Measurements from ENCODE around the gene STEAP2. TPM values are rescaled to one million over a fixed set of nuclear protein-coding genes. Genes with fewer than 3 reads are reported as not detected.

STEAP2 gene
- total and polyA plus RNA-seq, 2 donors (not counting 3 experiments of a cell fraction or from before 2014, with no cell fraction given): 4.2 to 4.6 TPM

DNA sequence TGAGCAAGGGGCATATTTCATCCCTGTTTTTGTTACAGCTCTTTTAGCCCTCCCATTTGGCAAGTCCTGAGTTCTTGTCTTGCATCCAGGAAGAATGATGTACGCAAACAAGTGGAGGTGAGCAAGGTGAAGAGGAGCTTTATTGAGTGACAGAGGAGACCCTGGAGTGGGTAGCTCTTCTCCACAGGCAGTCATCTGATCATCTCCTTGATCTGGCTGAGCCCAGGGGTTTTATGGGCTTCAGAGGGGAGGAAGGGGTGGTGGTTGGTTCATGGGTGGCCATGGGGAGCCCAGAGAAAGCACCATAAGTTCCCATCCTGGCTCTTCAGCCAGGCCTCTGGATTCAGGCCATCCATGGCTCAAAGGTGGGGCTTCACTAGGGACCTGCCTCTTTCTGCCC is 35.3 kb upstream of the STEAP2 start:
- Histone ChIP-seq H4K20me1 (replicated peaks; ENCODE audit: control insufficient read depth, extremely low read depth, insufficient read depth, low read length) (no peaks in the 10 kb centered on the region), H3K9me1 (replicated peaks; ENCODE audit: control insufficient read depth, extremely low read depth, insufficient read depth, low read length) (no peaks in the 10 kb centered on the region), H3K4me3 (replicated peaks in 1 of 3; ENCODE audit: insufficient read depth in 1 of 3, low read depth in 1 of 3, low read length in 3 of 3) (no peak overlapping the region), H3K36me3 (ENCODE audit: control insufficient read depth in 2 of 2, extremely low read depth in 1 of 2, insufficient read depth in 2 of 2, low read length in 2 of 2) (no peaks in the 10 kb centered on the region), H3K27ac (ENCODE audit: insufficient read depth, low read depth, low read length) (no peak overlapping the region), H3K9ac (replicated peaks; ENCODE audit: extremely low read depth, insufficient read depth, low read length) (no peak overlapping the region), H2AFZ (ENCODE audit: low read depth, low read length) (no peak overlapping the region), H3K9me3 (replicated peaks; ENCODE audit: control insufficient read depth, insufficient read depth, low read length) (no peaks in the 10 kb centered on the region), H3K79me2 (ENCODE audit: control insufficient read depth, insufficient read depth, low read length) (no peaks in the 10 kb centered on the region), H3K4me2 (ENCODE audit: insufficient read depth, low read length) (no peak overlapping the region), H3K4me1 (ENCODE audit: control insufficient read depth, extremely low read depth, insufficient read depth, low read length) (peaks cover 40% of the 10 kb centered on the region), H3K27me3 (ENCODE audit: control insufficient read depth in 2 of 2, insufficient read depth in 2 of 2, low read length in 2 of 2) (no peaks in the 10 kb centered on the region)
- no TSS peak for BruUV-seq (replicated peaks)
- CTCF ChIA-PET: interaction anchor here (1.6 to 1.8 kb wide), 2 partner anchors 12 to 35 kb away, joined by 4 to 5 read pairs; partner anchors contain the start of gene STEAP2
- dilution Hi-C loops (cut with MboI; ENCODE audit: extremely low pct_ligation_motif_present, low sequenced_read_pairs): no loop called here
- DNase-seq (ENCODE audit: low read depth, low spot score) (no peak), FAIRE-seq (no peak)
- POLR2A ChIA-PET: no interaction called here
- TF ChIP-seq MYC (IDR thresholded peaks at IDR 0.05; ENCODE audit: low read depth, low read length): no peak
- TF ChIP-seq POLR2AphosphoS5 (IDR thresholded peaks at IDR 0.05; ENCODE audit: insufficient read depth, low read depth, low read length): no peak
- TF ChIP-seq, protein P1, sequence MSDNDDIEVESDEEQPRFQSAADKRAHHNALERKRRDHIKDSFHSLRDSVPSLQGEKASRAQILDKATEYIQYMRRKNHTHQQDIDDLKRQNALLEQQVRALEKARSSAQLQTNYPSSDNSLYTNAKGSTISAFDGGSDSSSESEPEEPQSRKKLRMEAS (IDR thresholded peaks at IDR 0.05; ENCODE audit: insufficient read depth, insufficient read length): no peak
- TF ChIP-seq EZH2 (IDR thresholded peaks at IDR 0.05; ENCODE audit: borderline replicate concordance, low read depth, low read length, severe bottlenecking): no peak
- TF ChIP-seq, protein P2, sequence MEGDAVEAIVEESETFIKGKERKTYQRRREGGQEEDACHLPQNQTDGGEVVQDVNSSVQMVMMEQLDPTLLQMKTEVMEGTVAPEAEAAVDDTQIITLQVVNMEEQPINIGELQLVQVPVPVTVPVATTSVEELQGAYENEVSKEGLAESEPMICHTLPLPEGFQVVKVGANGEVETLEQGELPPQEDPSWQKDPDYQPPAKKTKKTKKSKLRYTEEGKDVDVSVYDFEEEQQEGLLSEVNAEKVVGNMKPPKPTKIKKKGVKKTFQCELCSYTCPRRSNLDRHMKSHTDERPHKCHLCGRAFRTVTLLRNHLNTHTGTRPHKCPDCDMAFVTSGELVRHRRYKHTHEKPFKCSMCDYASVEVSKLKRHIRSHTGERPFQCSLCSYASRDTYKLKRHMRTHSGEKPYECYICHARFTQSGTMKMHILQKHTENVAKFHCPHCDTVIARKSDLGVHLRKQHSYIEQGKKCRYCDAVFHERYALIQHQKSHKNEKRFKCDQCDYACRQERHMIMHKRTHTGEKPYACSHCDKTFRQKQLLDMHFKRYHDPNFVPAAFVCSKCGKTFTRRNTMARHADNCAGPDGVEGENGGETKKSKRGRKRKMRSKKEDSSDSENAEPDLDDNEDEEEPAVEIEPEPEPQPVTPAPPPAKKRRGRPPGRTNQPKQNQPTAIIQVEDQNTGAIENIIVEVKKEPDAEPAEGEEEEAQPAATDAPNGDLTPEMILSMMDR (IDR thresholded peaks at IDR 0.05; ENCODE audit: extremely low read depth in 1 of 2, insufficient read depth in 1 of 2, low read depth in 1 of 2, low read length in 2 of 2): no peak
- TF ChIP-seq POLR2A (IDR thresholded peaks at IDR 0.05; ENCODE audit: low read depth, low read length): no peak
- TF ChIP-seq FOS (IDR thresholded peaks at IDR 0.05; ENCODE audit: borderline replicate concordance, insufficient read depth, low read length): no peak
- TF ChIP-seq JUN (IDR thresholded peaks at IDR 0.05; ENCODE audit: borderline replicate concordance, insufficient read depth, insufficient read length, low read depth): no peak
- no peak for TF ChIP-seq GATA2 (IDR thresholded peaks at IDR 0.05; ENCODE audit: insufficient read depth, insufficient read length, low read depth, low read length)
- intact Hi-C loops (cut with micrococcal nuclease): no loop called here
